WERI-Rb-1 (cell line): Measurements from ENCODE around the gene ATF3.

Experiments used
- DNase-seq: peaks from one replicate; pipeline ENCODE4 v3.0.0-alpha.2; 2020
- H3K27ac ChIP-seq: fragments of 250-450 bp; sonication (Bioruptor Pico); 2 replicates; pipeline ENCODE4 v1.5.1; 2020; ENCODE audit warnings: mild to moderate bottlenecking, moderate library complexity
- H3K27me3 ChIP-seq: fragments of 250-450 bp; sonication (Bioruptor Pico); 2 replicates; pipeline ENCODE4 v1.5.1; 2021; ENCODE audit warnings: mild to moderate bottlenecking, low read depth, moderate library complexity; ENCODE audit not compliant: insufficient read depth, severe bottlenecking
- H3K36me3 ChIP-seq: fragments of 250-450 bp; sonication (Bioruptor Pico); 2 replicates; pipeline ENCODE4 v1.5.1; 2020; ENCODE audit warnings: mild to moderate bottlenecking, moderate library complexity
- H3K4me3 ChIP-seq: 2 replicates; pipeline ENCODE4 v1.5.1; 2011; ENCODE audit warnings: low read depth, mild to moderate bottlenecking, control low read depth, low read length
- H3K9me3 ChIP-seq: fragments of 250-450 bp; sonication (Bioruptor Pico); 2 replicates; pipeline ENCODE4 v1.5.1; 2021; ENCODE audit warnings: mild to moderate bottlenecking, moderate library complexity; ENCODE audit not compliant: severe bottlenecking
- CTCF ChIP-seq: IDR thresholded peaks from 2 replicates; pipeline ENCODE4 v1.5.1; 2011; ENCODE audit warnings: low read depth, mild to moderate bottlenecking, control low read depth, inconsistent platforms, low read length

Gene ATF3

GRCh38 chr1:212630158-212630900 is 21.8 kb downstream of the ATF3 start:
- peak; percentile 66 for DNase-seq
- no peaks in the 10 kb centered on the region for H3K27me3 ChIP-seq
- H3K4me3 ChIP-seq = no peak overlapping the region
- peak; percentile 89 for TF ChIP-seq CTCF
- H3K27ac ChIP-seq = no peak overlapping the region
- H3K36me3 ChIP-seq = no peaks in the 10 kb centered on the region
- peaks cover 7% of the 10 kb centered on the region for H3K9me3 ChIP-seq

- peaks cover 7% of the 10 kb centered on the region for H3K9me3 ChIP-seq
- no peaks in the 10 kb centered on the region for H3K36me3 ChIP-seq
- H3K27ac ChIP-seq = no peak overlapping the region
- no peaks in the 10 kb centered on the region for H3K27me3 ChIP-seq
- no peak for DNase-seq
- TF ChIP-seq CTCF = no peak
- H3K4me3 ChIP-seq = no peak overlapping the region
Measured at GRCh38 chr1:212633161-212633560, 24.6 kb downstream of the ATF3 start.

GRCh38 chr1:212634252-212634651 is 25.7 kb downstream of the ATF3 start:
- TF ChIP-seq CTCF = no peak
- H3K36me3 ChIP-seq = no peaks in the 10 kb centered on the region
- no peak overlapping the region for H3K4me3 ChIP-seq
- H3K9me3 ChIP-seq = peaks cover 7% of the 10 kb centered on the region
- H3K27me3 ChIP-seq = no peaks in the 10 kb centered on the region
- no peak for DNase-seq
- no peak overlapping the region for H3K27ac ChIP-seq

- Histone ChIP-seq H3K9me3 (peaks cover 7% of the 10 kb centered on the region), H3K27ac (no peak overlapping the region), H3K27me3 (no peaks in the 10 kb centered on the region), H3K4me3 (no peak overlapping the region), H3K36me3 (no peaks in the 10 kb centered on the region)
- no peak for DNase-seq
- TF ChIP-seq CTCF = no peak
Measured at GRCh38 chr1:212635141-212635631, 26.6 kb downstream of the ATF3 start.

GRCh38 chr1:212637902-212638301 is 29.3 kb downstream of the ATF3 start:
- Histone ChIP-seq H3K4me3 (no peak overlapping the region), H3K36me3 (no peaks in the 10 kb centered on the region), H3K27me3 (no peaks in the 10 kb centered on the region), H3K27ac (no peak overlapping the region), H3K9me3 (peaks cover 7% of the 10 kb centered on the region)
- no peak for DNase-seq
- TF ChIP-seq CTCF = no peak
